ENCODE data around the gene CD96. TPM values are rescaled to one million over a fixed set of nuclear protein-coding genes. Genes with fewer than 3 reads are reported as not detected.

Gene CD96
- total RNA-seq, 1 donor from 2014 or later, result 67.9 TPM

GRCh38 chr3:111648991-111649579 lies 107.1 kb downstream of the CD96 start:
- no peak for DNase-seq (ENCODE audit: low spot score)
- H3K9me3 Mint-ChIP-seq, result peaks cover 16% of the 10 kb centered on the region
- H3K36me3 Mint-ChIP-seq (ENCODE audit: low read depth), result peaks cover 96% of the 10 kb centered on the region
- H3K27ac Mint-ChIP-seq, result peak overlapping the region; percentile 30
- H3K4me1 Mint-ChIP-seq (ENCODE audit: low read depth), result peaks cover 22% of the 10 kb centered on the region
- no peak overlapping the region for H3K4me3 Mint-ChIP-seq (ENCODE audit: low read depth)
- intact Hi-C loops (cut with micrococcal nuclease), result no loop called here
- H3K27me3 Mint-ChIP-seq (ENCODE audit: low read depth), result no peaks in the 10 kb centered on the region

GRCh38 chr3:111650378-111651275 lies 108.6 kb downstream of the CD96 start:
- H3K27me3 Mint-ChIP-seq (ENCODE audit: low read depth), result no peaks in the 10 kb centered on the region
- H3K9me3 Mint-ChIP-seq, result peaks cover under 1% of the 10 kb centered on the region
- H3K36me3 Mint-ChIP-seq (ENCODE audit: low read depth), result peaks cover 97% of the 10 kb centered on the region
- intact Hi-C loops (cut with micrococcal nuclease), result no loop called here
- DNase-seq (ENCODE audit: low spot score), result no peak
- peaks cover 22% of the 10 kb centered on the region for H3K4me1 Mint-ChIP-seq (ENCODE audit: low read depth)
- no peak overlapping the region for H3K27ac Mint-ChIP-seq
- no peak overlapping the region for H3K4me3 Mint-ChIP-seq (ENCODE audit: low read depth)

GRCh38 chr3:111652492-111653180 lies 110.6 kb downstream of the CD96 start:
- intact Hi-C loops (cut with micrococcal nuclease), result no loop called here
- Mint-ChIP-seq H3K4me1 (ENCODE audit: low read depth) (peaks cover 22% of the 10 kb centered on the region), H3K27ac (no peak overlapping the region), H3K4me3 (ENCODE audit: low read depth) (no peak overlapping the region), H3K27me3 (ENCODE audit: low read depth) (no peaks in the 10 kb centered on the region), H3K9me3 (no peaks in the 10 kb centered on the region), H3K36me3 (ENCODE audit: low read depth) (peaks cover 86% of the 10 kb centered on the region)
- DNase-seq (ENCODE audit: low spot score), result no peak

- Mint-ChIP-seq H3K27me3 (ENCODE audit: low read depth) (no peaks in the 10 kb centered on the region), H3K9me3 (no peaks in the 10 kb centered on the region), H3K36me3 (ENCODE audit: low read depth) (peaks cover 86% of the 10 kb centered on the region), H3K27ac (peak overlapping the region; percentile 12), H3K4me1 (ENCODE audit: low read depth) (peaks cover 20% of the 10 kb centered on the region), H3K4me3 (ENCODE audit: low read depth) (no peak overlapping the region)
- intact Hi-C loops (cut with micrococcal nuclease), result no loop called here
- DNase-seq (ENCODE audit: low spot score), result no peak
Observed at GRCh38 chr3:111653766-111654165, 111.8 kb downstream of the CD96 start.

- Mint-ChIP-seq H3K27me3 (ENCODE audit: low read depth) (no peaks in the 10 kb centered on the region), H3K4me3 (ENCODE audit: low read depth) (no peak overlapping the region), H3K27ac (no peak overlapping the region), H3K4me1 (ENCODE audit: low read depth) (peaks cover 20% of the 10 kb centered on the region), H3K36me3 (ENCODE audit: low read depth) (peaks cover 93% of the 10 kb centered on the region), H3K9me3 (peaks cover 49% of the 10 kb centered on the region)
- intact Hi-C loops (cut with micrococcal nuclease), result loop anchor here (10.0 kb wide), 1 partner anchor 847 kb away; no protein-coding TSS in a partner anchor
- DNase-seq (ENCODE audit: low spot score), result no peak
Observed at GRCh38 chr3:111662012-111662411, 120.0 kb downstream of the CD96 start.

GRCh38 chr3:111662907-111663306 lies 120.9 kb downstream of the CD96 start:
- H3K4me1 Mint-ChIP-seq (ENCODE audit: low read depth), result peaks cover 28% of the 10 kb centered on the region
- H3K36me3 Mint-ChIP-seq (ENCODE audit: low read depth), result peaks cover 94% of the 10 kb centered on the region
- peak overlapping the region; percentile 25 for H3K27ac Mint-ChIP-seq
- intact Hi-C loops (cut with micrococcal nuclease), result loop anchor here (10.0 kb wide), 1 partner anchor 848 kb away; no protein-coding TSS in a partner anchor
- DNase-seq (ENCODE audit: low spot score), result no peak
- H3K4me3 Mint-ChIP-seq (ENCODE audit: low read depth), result no peak overlapping the region
- peaks cover 49% of the 10 kb centered on the region for H3K9me3 Mint-ChIP-seq
- no peaks in the 10 kb centered on the region for H3K27me3 Mint-ChIP-seq (ENCODE audit: low read depth)

GRCh38 chr3:111666041-111666735 lies 124.2 kb downstream of the CD96 start:
- Mint-ChIP-seq H3K36me3 (ENCODE audit: low read depth) (peaks cover 67% of the 10 kb centered on the region), H3K27me3 (ENCODE audit: low read depth) (no peaks in the 10 kb centered on the region), H3K27ac (peak overlapping the region; percentile 58), H3K4me3 (ENCODE audit: low read depth) (no peak overlapping the region), H3K4me1 (ENCODE audit: low read depth) (peaks cover 41% of the 10 kb centered on the region), H3K9me3 (peaks cover 29% of the 10 kb centered on the region)
- intact Hi-C loops (cut with micrococcal nuclease), result loop anchor here (2.0 to 10.0 kb wide), 4 partner anchors 36 to 851 kb away; no protein-coding TSS in a partner anchor
- DNase-seq (ENCODE audit: low spot score), result no peak

GRCh38 chr3:111667170-111667569 lies 125.2 kb downstream of the CD96 start:
- Mint-ChIP-seq H3K27me3 (ENCODE audit: low read depth) (no peaks in the 10 kb centered on the region), H3K4me1 (ENCODE audit: low read depth) (peaks cover 48% of the 10 kb centered on the region), H3K9me3 (peaks cover 19% of the 10 kb centered on the region), H3K36me3 (ENCODE audit: low read depth) (peaks cover 57% of the 10 kb centered on the region), H3K27ac (peak overlapping the region; percentile 83), H3K4me3 (ENCODE audit: low read depth) (peak overlapping the region; percentile 30)
- no peak for DNase-seq (ENCODE audit: low spot score)
- intact Hi-C loops (cut with micrococcal nuclease), result loop anchor here (2.0 to 10.0 kb wide), 4 partner anchors 35 to 852 kb away; no protein-coding TSS in a partner anchor

GRCh38 chr3:111667621-111668239 lies 125.7 kb downstream of the CD96 start:
- Mint-ChIP-seq H3K27ac (peak overlapping the region; percentile 83), H3K9me3 (peaks cover 14% of the 10 kb centered on the region), H3K4me3 (ENCODE audit: low read depth) (peak overlapping the region; percentile 30), H3K27me3 (ENCODE audit: low read depth) (no peaks in the 10 kb centered on the region), H3K4me1 (ENCODE audit: low read depth) (peaks cover 52% of the 10 kb centered on the region), H3K36me3 (ENCODE audit: low read depth) (peaks cover 51% of the 10 kb centered on the region)
- intact Hi-C loops (cut with micrococcal nuclease), result loop anchor here (1.0 to 10.0 kb wide), 7 partner anchors 35 to 853 kb away; no protein-coding TSS in a partner anchor
- DNase-seq (ENCODE audit: low spot score), result peak; percentile 75

- H3K4me1 Mint-ChIP-seq (ENCODE audit: low read depth), result peaks cover 58% of the 10 kb centered on the region
- no peak for DNase-seq (ENCODE audit: low spot score)
- H3K36me3 Mint-ChIP-seq (ENCODE audit: low read depth), result peaks cover 45% of the 10 kb centered on the region
- H3K4me3 Mint-ChIP-seq (ENCODE audit: low read depth), result no peak overlapping the region
- H3K9me3 Mint-ChIP-seq, result peaks cover 9% of the 10 kb centered on the region
- intact Hi-C loops (cut with micrococcal nuclease), result loop anchor here (1.0 to 10.0 kb wide), 6 partner anchors 34 to 854 kb away; no protein-coding TSS in a partner anchor
- no peaks in the 10 kb centered on the region for H3K27me3 Mint-ChIP-seq (ENCODE audit: low read depth)
- no peak overlapping the region for H3K27ac Mint-ChIP-seq
Observed at GRCh38 chr3:111668326-111668725, 126.3 kb downstream of the CD96 start.

- no peak overlapping the region for H3K4me3 Mint-ChIP-seq (ENCODE audit: low read depth)
- peaks cover 39% of the 10 kb centered on the region for H3K36me3 Mint-ChIP-seq (ENCODE audit: low read depth)
- no peaks in the 10 kb centered on the region for H3K27me3 Mint-ChIP-seq (ENCODE audit: low read depth)
- intact Hi-C loops (cut with micrococcal nuclease), result loop anchor here (1.0 to 10.0 kb wide), 9 partner anchors 21 to 854 kb away; no protein-coding TSS in a partner anchor
- H3K27ac Mint-ChIP-seq, result peak overlapping the region; percentile 37
- no peak for DNase-seq (ENCODE audit: low spot score)
- peaks cover 4% of the 10 kb centered on the region for H3K9me3 Mint-ChIP-seq
- peaks cover 64% of the 10 kb centered on the region for H3K4me1 Mint-ChIP-seq (ENCODE audit: low read depth)
Observed at GRCh38 chr3:111668888-111669488, 127.0 kb downstream of the CD96 start.

All from activated T-helper 2 cell treated with anti-CD3 and anti-CD28 coated beads, Interferon-gamma antibody, Interleukin-2, Interleukin-4, amounts not matched to agents 10 μg/mL and 5 μg/mL and 100 μg/mL, durations not matched to agents 14 hours and 24 hours and 36 hours (primary cell).